Fibroblast of lung (primary cell): ENCODE data around the gene SMG7. TPM values are rescaled to one million over a fixed set of nuclear protein-coding genes. Genes with fewer than 3 reads are reported as not detected.

Experiments used
- DNase-seq, 2 donors: peaks; one replicate each; pipeline versions ENCODE4 v3.0.0 to v3.0.0-alpha.2; 2010; ENCODE audit warnings: low read depth in 2 of 2
- H2AFZ ChIP-seq: 2 replicates; pipeline ENCODE4 v1.5.1; 2012; ENCODE audit warnings: low read length, control low read depth, inconsistent platforms
- H3K27ac ChIP-seq: 2 replicates; pipeline ENCODE4 v1.5.1; 2011; ENCODE audit warnings: low read length, control low read depth; ENCODE audit not compliant: insufficient read depth
- H3K27me3 ChIP-seq: 2 replicates; pipeline ENCODE4 v1.5.1; 2011; ENCODE audit warnings: mild to moderate bottlenecking, low read length; ENCODE audit not compliant: control insufficient read depth, insufficient read depth
- H3K36me3 ChIP-seq: 2 replicates; pipeline ENCODE4 v1.5.1; 2011; ENCODE audit warnings: low read length; ENCODE audit not compliant: control insufficient read depth, insufficient read depth
- H3K4me1 ChIP-seq: 2 replicates; pipeline ENCODE4 v1.5.1; 2011; ENCODE audit warnings: low read length; ENCODE audit not compliant: control insufficient read depth, insufficient read depth; ENCODE audit errors: extremely low read depth
- H3K4me2 ChIP-seq: 2 replicates; pipeline ENCODE4 v1.5.1; 2011; ENCODE audit warnings: low read length, control low read depth; ENCODE audit not compliant: insufficient read depth; ENCODE audit errors: extremely low read depth
- H3K4me3 ChIP-seq, 4 experiments: fragments of 200-600 bp in 1 of 4; sonication (generic) in 1 of 4; replicated peaks in 1 of 4; 2 replicates each; pipeline ENCODE4 v1.5.1; 2011 to 2016; ENCODE audit warnings: low read length in 4 of 4, low read depth in 3 of 4, mild to moderate bottlenecking in 3 of 4, control low read depth in 2 of 4, inconsistent platforms in 1 of 4, mixed read lengths in 1 of 4; ENCODE audit not compliant: insufficient read depth in 1 of 4; ENCODE audit errors: control extremely low read depth in 1 of 4
- H3K79me2 ChIP-seq: 2 replicates; pipeline ENCODE4 v1.5.1; 2012; ENCODE audit warnings: mild to moderate bottlenecking, low read length, inconsistent platforms; ENCODE audit not compliant: control insufficient read depth, insufficient read depth
- H3K9ac ChIP-seq: 2 replicates; pipeline ENCODE4 v1.5.1; 2011; ENCODE audit warnings: mild to moderate bottlenecking, low read length, control low read depth; ENCODE audit not compliant: insufficient read depth
- H3K9me3 ChIP-seq: 2 replicates; pipeline ENCODE4 v1.5.1; 2012; ENCODE audit warnings: low read depth, low read length; ENCODE audit not compliant: control insufficient read depth, insufficient read depth
- H4K20me1 ChIP-seq: 2 replicates; pipeline ENCODE4 v1.5.1; 2011; ENCODE audit warnings: low read length; ENCODE audit not compliant: control insufficient read depth, insufficient read depth; ENCODE audit errors: extremely low read depth
- CTCF ChIP-seq, 2 donors: IDR thresholded peaks in 1 of 2; conservative IDR thresholded peaks in 1 of 2; 1 replicate in 1 of 2; 2 replicates in 1 of 2; pipeline ENCODE4 v1.5.1; 2011 to 2012; ENCODE audit warnings: low read length in 2 of 2, control low read depth in 1 of 2, inconsistent platforms in 1 of 2, low read depth in 1 of 2, mild to moderate bottlenecking in 1 of 2
- EZH2 ChIP-seq: IDR thresholded peaks from 2 replicates; pipeline ENCODE4 v1.5.1; 2012; ENCODE audit warnings: low read length, control low read depth, mild to moderate bottlenecking; ENCODE audit errors: missing control alignments
- polyA plus RNA-seq, 2 donors: library from polyadenylated mRNA; depleted of rRNA in 1 of 2; stranded (reverse) in 1 of 2; unstranded in 1 of 2; fragments of >200 nt; gene quantifications; 2 replicates each; pipeline ENCODE4 v1.2.1, GENCODE V29; 2011 to 2012; ENCODE audit warnings: missing spikeins in 1 of 2
- total RNA-seq: library from RNA; depleted of rRNA; stranded (reverse); fragments of >200 nt; gene quantifications from 2 replicates; pipeline ENCODE4 v1.2.1, GENCODE V29; 2014

The SMG7 gene
- total and polyA plus RNA-seq, 2 donors (not counting 1 experiment from before 2014, with no cell fraction given) = 23.1 to 30.7 TPM

DNA sequence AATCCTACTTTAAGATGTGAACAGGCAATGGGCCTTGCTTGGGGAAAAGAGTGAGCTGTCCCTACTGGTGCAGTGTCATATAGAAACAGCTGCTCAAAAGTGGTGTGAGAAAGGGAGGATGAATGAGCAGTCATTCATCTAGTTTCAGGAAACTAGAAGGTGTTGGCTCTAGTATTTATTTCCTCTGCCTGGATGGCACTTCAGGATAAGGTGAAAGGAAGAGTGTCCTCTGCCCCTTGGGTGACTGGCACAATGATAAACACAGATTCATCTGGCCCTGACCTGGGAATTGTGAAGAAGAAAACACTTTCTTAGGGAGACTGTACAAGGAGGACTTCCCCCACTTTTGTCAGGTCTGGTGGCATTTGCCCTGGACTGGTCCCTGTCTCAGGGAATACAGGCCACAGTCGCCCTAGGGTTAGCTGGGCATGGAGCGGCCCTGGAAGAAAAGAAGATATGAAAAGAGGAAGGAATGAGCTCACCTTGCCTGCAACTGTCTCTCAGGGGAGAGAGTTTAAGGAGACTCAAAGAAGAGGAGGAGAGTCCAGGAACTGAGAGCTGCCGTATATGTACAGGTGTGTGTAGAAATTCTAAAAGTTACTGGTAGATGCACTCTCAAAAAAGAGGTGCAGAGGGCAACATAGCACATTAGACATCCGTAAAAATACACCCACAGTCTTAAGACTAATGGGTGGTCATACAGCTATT, 40.3 kb upstream of the SMG7 start:
- Histone ChIP-seq H3K36me3 (no peaks in the 10 kb centered on the region), H2AFZ (no peak overlapping the region), H3K4me2 (no peak overlapping the region), H3K4me3 (no peak overlapping the region), H3K27ac (no peak overlapping the region), H3K27me3 (peaks cover 3% of the 10 kb centered on the region), H4K20me1 (no peaks in the 10 kb centered on the region), H3K79me2 (no peaks in the 10 kb centered on the region), H3K9ac (no peak overlapping the region), H3K4me1 (no peaks in the 10 kb centered on the region), H3K9me3 (no peaks in the 10 kb centered on the region)
- no peak for DNase-seq
- TF ChIP-seq EZH2 (no peak), CTCF (conservative IDR thresholded peaks at IDR 0.05 in 1 of 2, IDR thresholded peaks at IDR 0.05 in 1 of 2; ENCODE audit: low read depth in 1 of 2, low read length in 2 of 2) (no peak)

DNA sequence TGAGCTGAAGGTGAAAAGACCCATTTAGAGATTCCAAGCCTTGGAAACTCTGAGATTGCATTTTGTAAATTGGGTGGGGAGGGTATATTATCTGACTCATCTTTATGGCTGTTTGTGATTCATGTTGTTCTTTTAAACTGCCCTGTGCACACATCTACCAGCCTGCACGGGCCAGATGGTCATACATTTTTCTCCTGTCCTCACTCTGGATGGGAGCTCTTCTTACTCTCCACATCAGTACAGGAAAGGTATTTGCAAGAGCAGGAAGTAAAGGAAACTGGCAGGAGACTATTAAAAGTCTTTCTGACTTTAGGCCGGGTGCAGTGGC, 39.8 kb upstream of the SMG7 start:
- TF ChIP-seq CTCF (conservative IDR thresholded peaks at IDR 0.05 in 1 of 2, IDR thresholded peaks at IDR 0.05 in 1 of 2; ENCODE audit: low read depth in 1 of 2, low read length in 2 of 2) (no peak), EZH2 (no peak)
- DNase-seq = no peak
- H3K4me2 ChIP-seq = no peak overlapping the region

GRCh38 chr1:183433703-183434102, 38.6 kb upstream of the SMG7 start:
- DNase-seq = no peak
- no peak overlapping the region for H3K4me2 ChIP-seq

More for the DNA sequence above, 39.8 kb upstream of the SMG7 start:
- Histone ChIP-seq H4K20me1 (no peaks in the 10 kb centered on the region), H3K4me3 (no peak overlapping the region), H3K9ac (no peak overlapping the region), H3K27me3 (peaks cover 3% of the 10 kb centered on the region), H3K27ac (no peak overlapping the region), H3K9me3 (no peaks in the 10 kb centered on the region), H3K36me3 (no peaks in the 10 kb centered on the region), H3K4me1 (no peaks in the 10 kb centered on the region), H2AFZ (no peak overlapping the region), H3K79me2 (no peaks in the 10 kb centered on the region)

More at GRCh38 chr1:183433703-183434102, 38.6 kb upstream of the SMG7 start:
- Histone ChIP-seq H3K4me3 (no peak overlapping the region), H3K79me2 (no peaks in the 10 kb centered on the region), H3K9me3 (no peaks in the 10 kb centered on the region), H4K20me1 (no peaks in the 10 kb centered on the region), H3K27me3 (peaks cover 3% of the 10 kb centered on the region), H3K27ac (no peak overlapping the region), H3K36me3 (no peaks in the 10 kb centered on the region), H3K9ac (no peak overlapping the region), H3K4me1 (no peaks in the 10 kb centered on the region), H2AFZ (no peak overlapping the region)
- no peak for TF ChIP-seq CTCF (conservative IDR thresholded peaks at IDR 0.05 in 1 of 2, IDR thresholded peaks at IDR 0.05 in 1 of 2; ENCODE audit: low read depth in 1 of 2, low read length in 2 of 2)
